ENCODE results near the gene IGDCC3. TPM values are rescaled to one million over a fixed set of nuclear protein-coding genes. Genes with fewer than 3 reads are reported as not detected.

The IGDCC3 gene
- total and polyA plus RNA-seq, 10 of the 15 experiments (the other 5 are each of a cell fraction or from before 2014, with no cell fraction given): 0.10 to 0.20 (median 0.15) TPM; not detected in 7

GRCh38 chr15:65304381-65305149, 73.2 kb downstream of the IGDCC3 start, which contains the start of gene RNU5B-1 (continued):
- TF ChIP-seq EZH2 (IDR thresholded peaks at IDR 0.05; ENCODE audit: borderline replicate concordance, control insufficient read depth, low read depth, low read length) (0 out of 2 replicates have a peak, but pooled peaks have one; percentile 52), ZNF217 (IDR thresholded peaks at IDR 0.05) (peak; percentile 72; the same call in 1 of the 2 replicates), SRF (IDR thresholded peaks at IDR 0.05; ENCODE audit: low read depth in 2 of 2, low read length in 2 of 2) (peak in 1 of 2 experiments; percentile 52; a peak in 1 of 4 replicates), IRF5 (IDR thresholded peaks at IDR 0.05; ENCODE audit: borderline replicate concordance) (no peak), NFYA (IDR thresholded peaks at IDR 0.05; ENCODE audit: borderline replicate concordance, low read depth, low read length) (no peak), STAT3 (IDR thresholded peaks at IDR 0.05; ENCODE audit: low read depth, low read length) (peak; percentile 20), IRF3 (IDR thresholded peaks at IDR 0.05) (no peak), TCF12 (IDR thresholded peaks at IDR 0.05; ENCODE audit: low read depth, low read length) (peak; percentile 89), ZNF274 (IDR thresholded peaks at IDR 0.05; ENCODE audit: insufficient read depth, insufficient read length) (no peak), ZBTB33 (IDR thresholded peaks at IDR 0.05) (peak; percentile 91), SREBF2 (IDR thresholded peaks at IDR 0.05; ENCODE audit: low read length) (peak; percentile 80), SUZ12 (IDR thresholded peaks at IDR 0.05; ENCODE audit: unreplicated experiment) (no peak)
